GM19240 (cell line): ENCODE data around the gene TESK2.
A peak's percentile ranks its signal among the peaks of the same experiment; 100 is the strongest.

Experiments
- DNase-seq: peaks from one replicate; pipeline ENCODE4 v3.0.0; 2011; ENCODE audit warnings: low spot score; ENCODE audit not compliant: insufficient read length

Gene TESK2

DNA sequence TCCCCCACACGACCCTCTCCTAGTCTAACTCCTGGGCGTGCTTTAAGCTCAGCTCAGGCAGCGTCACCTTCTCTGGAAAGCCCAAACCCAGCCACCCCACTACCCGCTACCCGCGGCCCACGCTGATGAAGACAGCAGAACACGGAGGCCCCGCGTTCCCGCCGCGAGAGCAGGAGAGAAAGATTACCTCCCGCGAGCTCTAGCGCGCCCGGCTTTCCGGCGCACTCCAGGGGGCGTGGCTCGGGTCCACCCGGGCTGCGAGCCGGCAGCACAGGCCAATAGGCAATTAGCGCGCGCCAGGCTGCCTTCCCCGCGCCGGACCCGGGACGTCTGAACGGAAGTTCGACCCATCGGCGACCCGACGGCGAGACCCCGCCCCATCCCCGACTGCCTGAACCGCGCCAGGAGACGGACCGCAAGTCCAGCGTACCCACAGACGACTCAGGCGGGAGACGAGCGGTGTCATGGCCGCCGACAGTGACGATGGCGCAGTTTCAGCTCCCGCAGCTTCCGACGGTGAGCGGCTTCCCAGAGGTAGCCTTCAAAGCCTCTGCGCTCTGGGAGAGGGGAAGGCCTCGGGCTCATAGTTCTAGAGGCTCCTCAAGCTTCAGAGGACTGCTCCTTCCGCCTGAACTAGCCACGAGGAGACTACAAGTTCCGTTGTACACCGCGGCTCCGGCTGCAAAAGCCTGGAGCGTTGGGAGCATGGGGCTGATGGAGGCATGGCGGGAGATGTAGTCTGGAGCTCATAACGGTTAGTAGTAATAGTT lies 151.0 kb downstream of the TESK2 start, which contains the start of the genes MUTYH and TOE1:
Gene MUTYH (minus strand): TSS at position 652 of the 770 bp plus-strand sequence. CDS start 5,935 bp downstream, outside the sequence.
Gene TOE1 (plus strand): TSS at position 382 of the 770 bp plus-strand sequence. CDS start 83 bp downstream, at position 465.
- peak; percentile 88 for DNase-seq

DNA sequence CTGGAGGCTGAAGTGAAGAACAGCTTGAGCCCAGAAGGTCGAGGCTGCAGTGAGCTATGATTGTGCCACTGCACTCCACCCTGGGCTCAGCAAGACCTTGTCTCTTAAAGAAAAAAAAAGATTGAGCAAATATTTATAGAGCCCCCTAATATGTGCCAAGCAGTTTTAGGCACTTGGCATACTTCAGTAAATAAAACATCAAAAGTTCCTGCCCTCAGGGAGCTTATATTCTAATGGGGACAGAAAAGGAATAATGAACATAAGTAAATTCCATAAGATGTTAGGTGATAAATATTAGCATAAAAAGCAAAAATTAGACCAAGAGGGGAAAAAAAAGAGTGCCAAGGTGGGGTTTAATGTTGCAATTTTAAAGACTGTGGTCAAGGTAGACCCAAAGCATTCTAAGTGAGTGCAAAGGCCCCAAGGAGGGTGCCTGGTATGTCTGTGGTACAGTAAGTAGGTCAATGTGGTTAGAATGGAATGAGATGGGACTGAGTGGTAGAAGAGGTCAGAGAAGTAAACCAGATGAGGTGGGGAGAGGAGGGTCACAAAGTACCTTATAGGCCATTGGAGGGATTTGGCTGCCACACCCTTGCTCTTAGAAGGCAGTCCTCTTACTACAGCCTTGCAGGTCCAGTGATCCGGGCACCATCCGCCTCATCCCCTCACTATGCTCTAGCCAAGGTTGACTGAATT lies 153.2 kb downstream of the TESK2 start:
- no peak for DNase-seq

DNA sequence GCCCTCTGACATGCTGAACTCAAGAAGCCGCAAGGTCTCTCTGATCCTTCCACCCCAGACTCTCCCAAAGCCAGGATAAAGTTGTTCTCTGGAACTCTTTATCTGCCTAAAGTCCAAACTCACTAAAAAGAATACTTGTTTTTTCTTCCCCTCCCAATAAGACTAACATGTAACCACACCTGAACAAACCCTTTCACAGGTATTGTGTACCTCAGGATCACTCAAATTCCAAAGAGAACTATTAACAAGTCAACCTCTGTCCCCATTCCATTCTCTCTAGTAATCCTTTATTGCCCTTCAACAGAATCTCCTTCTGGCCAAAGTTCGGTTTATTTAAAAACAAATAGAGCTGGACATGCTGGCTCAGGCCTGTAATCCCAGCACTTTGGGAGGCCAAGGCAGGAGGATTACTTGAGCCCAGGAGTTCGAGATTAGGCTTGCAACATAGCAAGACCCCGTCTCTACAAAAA lies 155.1 kb downstream of the TESK2 start:
- no peak for DNase-seq

DNA sequence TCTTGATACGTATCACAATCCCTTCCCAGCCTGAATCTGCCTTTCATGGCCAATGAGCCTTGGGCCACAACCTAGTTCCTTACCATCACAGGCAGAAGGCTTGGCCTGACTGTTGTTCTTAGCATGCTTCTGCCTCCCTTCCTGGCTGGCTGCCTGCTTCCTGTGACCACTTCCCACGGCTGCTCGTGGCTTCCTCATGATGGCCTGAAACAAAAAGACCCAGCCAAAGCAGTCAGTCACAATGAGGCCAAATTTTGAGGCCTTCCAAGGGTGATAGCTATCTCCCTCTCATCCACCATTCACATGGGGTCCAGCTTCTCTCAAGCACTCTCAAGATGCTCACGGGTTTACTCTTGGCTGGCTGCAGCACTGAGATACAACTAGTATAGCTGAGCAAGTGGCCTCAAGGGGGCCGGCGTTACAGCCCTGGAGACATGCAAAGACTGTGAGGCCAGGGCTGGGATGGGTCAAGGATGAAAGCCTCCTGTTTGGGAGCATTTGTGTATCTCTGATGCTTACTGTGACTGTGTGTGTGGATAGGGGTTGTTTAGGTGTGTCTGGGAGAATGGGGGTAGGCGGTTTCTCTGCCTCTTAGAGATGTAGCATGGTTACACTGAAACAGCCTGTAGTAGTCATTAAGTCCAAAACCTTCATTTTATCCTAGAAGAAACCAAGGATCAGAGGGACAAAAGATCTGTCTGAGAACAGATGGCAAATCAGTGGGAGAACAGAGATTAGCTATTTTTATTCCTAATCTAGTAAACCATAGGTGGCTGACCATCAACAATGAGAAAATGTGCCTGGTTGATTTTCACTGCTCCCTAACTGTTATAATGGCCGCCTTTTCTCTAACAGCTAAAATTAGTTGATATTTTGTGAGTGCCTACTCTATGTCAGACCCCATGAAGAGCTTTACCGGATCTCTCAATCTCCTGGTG lies 156.4 kb downstream of the TESK2 start:
- DNase-seq, result no peak

DNA sequence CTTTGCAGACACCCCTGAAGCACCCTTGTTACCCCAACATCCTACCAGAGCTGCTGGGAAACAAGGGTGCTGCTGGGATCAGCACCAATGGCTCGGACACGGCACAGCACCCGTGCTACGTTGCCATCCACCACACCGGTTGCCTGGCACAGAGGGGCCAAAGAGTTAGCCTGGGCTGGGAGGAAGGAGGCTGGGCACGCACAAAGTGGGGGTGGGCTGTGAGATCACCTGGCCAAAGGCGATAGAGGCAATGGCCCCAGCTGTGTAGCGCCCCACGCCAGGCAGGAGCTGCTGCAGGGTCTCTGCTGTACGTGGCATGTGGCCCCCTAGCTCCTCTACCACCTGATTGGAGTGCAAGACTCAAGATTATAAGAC lies 158.6 kb downstream of the TESK2 start:
- no peak for DNase-seq

DNA sequence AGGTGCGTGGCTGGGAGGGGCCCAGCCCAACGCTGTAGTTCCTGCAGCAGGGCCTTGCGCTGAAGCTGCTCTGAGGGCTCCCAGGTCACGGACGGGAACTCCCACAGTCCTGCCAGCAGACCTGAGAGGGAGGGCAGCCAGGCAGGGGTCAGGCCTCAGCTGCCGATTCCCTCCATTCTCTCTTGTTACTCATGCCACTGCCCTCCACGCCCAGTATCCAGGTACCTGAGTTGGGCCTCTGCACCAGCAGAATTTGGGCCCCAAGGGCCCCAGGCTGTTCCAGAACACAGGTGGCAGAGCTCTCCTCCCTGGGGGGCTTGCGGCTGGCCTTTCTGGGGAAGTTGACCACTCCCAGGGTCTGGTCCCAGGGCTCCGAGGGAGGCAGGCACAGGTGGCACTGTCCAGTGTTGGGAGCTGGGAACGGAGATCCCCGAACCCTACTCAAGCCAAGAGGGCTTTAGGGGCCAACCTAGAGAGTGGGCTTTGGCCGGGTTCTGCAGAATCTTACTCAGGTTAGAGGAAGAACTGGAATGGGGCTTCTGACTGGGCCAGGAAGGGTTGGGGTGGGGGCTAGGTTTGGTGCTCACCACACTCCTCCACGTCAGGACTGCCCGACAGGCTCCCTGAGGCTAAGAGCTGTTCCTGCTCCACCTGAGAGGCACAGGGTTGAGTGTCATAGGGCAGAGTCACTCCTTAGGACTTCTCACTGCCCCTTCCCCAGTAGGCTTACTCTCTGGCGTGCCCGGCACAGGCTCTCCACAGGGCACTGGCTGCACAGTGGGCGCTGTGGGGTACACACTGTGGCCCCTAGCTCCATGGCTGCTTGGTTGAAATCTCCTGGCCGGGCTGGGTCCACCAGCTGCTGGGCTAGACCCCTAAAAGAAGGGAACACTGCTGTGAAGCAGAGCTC lies 159.3 kb downstream of the TESK2 start:
- DNase-seq, result no peak

DNA sequence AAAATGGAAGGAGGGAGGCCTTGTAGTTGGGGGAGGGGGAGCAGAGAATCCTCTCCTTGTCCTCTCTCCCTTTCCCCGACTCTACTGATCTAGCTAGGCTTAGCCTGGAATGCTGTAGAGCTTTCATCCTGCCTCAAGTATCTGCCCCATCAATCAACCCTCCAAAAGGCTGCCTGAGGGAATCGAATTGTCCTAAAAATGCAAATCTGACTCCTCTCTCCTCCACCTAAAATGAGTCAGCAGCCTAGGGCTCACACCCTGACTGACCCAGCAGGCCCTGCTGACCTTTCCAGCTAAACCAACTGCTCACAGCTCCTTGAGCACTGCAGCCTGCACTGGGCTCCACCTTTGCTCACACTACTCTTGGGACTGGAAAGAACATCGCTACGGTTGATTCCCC lies 161.5 kb downstream of the TESK2 start:
- DNase-seq, result no peak

DNA sequence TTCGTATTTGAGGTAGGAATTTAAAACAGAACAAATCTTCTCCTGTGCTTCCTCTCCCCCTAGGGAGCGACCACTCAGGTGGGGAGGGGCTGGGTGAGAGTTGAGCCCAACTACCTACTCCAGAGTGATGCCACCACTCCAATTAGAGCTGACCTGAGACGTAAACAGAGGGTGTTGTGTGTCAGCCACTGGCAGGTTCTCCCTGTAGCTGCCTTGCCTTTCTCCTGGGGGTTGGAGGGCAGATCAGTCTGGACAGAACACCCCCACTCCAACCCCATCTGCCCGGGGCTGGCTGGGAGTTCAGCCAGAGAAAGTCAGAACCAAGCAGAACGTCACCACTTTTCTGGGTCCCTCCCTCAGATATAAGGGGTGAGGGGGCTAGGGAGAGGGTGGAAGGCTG lies 162.3 kb downstream of the TESK2 start:
- DNase-seq, result no peak

DNA sequence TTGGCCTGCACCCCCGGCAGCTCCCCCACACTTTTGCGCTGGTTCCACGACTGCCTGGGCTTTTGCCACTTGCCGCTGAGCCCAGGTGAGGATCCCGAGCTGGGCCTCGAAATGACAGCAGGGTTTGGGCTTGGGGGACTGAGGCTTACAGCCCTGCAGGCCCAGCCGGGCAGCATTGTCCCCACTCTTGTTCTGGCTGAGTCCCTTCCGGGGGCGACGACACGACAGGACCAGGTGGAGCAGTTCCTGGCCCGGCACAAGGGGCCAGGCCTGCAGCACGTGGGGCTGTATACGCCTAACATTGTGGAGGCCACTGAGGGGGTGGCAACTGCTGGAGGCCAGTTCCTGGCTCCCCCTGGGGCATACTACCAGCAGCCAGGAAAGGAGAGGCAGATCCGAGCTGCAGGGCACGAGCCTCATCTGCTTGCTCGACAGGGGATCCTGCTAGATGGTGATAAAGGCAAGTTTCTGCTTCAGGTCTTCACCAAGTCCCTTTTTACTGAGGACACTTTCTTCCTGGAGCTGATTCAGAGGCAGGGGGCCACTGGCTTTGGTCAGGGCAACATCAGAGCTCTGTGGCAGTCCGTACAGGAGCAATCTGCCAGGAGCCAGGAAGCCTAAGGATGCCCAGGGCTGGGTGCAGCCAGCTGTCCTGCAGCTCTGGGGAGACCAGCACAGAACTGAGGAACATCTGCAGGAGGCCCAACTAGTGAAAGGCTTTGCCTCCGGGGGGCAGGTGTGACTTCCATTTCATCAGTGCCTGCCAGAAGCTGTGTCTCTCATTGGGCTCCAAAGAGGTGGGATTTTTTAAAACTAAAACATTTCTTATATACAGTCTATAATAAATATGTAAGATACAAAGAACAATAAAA lies 163.1 kb downstream of the TESK2 start:
- DNase-seq, result no peak

DNA sequence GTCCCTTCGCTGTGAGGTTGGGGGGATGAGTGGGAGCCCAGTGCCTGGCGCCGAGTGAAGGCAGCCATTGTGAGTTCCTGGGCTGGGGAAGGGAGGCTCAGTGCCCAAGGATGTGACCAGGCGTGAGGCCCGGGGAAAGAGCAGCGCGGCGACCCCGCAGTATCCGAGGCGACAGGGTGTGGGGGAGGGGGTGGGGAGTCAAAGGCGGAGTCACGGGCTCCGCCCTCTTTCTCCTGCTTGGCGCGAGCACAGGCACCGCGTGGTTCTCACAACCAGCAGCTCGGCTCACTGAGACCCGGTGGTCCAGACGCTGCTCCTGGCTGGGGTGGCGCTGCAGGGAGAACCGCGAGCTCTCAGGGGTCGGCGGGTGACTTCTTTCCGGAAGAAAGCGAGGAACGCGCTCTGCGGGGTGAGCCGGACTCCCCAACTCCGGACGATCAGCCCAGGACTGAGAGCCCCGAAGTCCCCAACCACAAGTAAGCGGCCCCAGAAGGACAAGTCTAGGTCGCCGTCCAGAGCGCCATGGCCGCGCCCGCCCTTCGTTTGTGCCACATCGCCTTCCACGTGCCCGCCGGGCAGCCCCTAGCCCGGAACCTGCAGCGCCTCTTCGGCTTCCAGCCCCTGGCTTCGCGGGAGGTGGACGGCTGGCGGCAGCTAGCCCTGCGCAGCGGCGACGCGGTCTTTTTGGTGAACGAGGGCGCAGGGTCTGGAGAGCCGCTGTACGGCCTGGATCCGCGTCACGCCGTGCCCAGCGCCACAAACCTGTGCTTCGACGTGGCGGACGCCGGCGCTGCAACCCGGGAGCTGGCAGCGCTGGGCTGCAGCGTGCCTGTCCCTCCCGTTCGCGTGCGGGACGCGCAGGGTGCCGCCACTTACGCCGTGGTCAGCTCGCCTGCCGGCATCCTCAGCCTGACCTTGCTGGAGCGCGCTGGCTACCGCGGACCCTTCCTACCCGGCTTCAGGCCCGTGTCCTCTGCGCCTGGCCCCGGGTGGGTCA lies 164.0 kb downstream of the TESK2 start, which contains the start of gene HPDL:
Gene HPDL (plus strand): TSS at position 269 of the 997 bp plus-strand sequence. CDS start 254 bp downstream, at position 523.
- peak; percentile 64 for DNase-seq

DNA sequence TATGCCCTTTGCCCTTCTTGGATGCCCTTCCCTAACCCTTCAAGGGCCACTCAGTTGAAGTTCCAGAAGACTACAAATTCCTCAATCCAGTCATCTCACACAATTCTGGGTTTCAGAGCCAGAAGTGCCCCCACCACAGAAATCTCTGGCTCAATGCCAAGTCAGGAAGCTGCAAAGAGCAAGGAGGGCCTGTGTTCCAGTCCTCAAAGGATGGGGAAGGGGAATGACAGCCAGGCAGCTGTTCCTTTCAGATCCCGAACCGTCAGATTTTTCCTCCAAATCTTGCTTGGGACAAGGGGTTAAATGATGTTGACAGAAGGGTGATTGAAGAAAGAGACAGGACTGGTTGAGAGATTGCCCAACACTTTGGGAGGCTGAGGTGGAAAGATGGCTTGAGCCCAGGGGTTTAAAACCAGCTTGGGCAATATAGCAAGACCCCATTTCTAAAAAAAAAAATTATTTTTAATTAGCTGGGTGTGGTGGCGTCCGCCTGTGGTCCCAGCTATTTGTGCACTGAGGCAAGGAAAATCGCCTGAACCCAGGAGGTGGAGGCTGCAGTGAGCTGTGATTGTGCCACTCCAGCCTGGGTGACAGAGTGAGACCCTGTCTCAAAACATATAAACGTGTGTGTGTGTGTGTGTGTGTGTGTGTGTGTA lies 165.0 kb downstream of the TESK2 start:
- DNase-seq, result no peak

DNA sequence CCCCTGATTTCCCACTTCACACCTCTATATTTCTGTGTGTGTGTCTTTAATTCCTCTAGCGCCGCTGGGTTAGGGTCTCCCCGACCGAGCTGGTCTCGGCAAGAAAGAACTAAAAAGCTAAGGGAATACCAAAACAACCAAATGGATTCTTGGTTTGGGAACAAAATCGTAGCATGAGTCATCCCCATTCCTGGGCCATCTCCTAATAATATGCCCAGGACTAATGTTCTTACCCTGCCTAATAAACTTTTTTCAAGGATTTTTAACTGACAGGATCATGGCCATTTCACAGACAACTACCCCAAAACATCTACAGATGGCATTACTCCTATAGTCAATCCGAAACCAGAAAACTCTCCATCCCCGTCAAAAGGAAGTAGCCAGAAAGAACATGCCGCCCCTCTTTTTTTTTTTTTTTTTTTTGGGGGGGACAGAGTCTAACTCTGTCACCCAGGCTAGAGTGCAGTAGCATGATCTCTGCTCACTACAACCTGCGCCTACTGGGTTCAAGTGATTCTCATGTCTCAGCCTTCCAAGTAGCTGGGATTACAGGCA lies 168.4 kb downstream of the TESK2 start:
- DNase-seq, result no peak

DNA sequence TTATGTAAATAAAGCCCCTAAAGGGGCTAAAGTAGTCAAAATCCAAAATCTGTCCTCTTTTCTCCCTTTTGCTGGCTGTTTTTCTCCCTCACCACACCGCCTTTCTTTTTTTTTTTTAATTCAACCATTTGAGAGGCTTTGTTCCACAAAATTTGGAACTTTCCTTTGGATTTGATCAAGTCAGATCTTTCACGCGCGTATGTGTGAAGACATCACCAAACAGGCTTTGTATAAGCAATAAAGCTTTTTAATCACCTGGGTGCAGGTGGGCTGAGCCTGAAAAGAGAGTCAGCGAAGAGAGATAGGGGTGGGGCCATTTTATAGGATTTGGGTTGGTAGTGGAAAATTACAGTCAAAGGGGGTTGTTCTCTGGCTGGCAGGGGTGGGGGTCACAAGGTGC lies 169.5 kb downstream of the TESK2 start:
- DNase-seq, result no peak

DNA sequence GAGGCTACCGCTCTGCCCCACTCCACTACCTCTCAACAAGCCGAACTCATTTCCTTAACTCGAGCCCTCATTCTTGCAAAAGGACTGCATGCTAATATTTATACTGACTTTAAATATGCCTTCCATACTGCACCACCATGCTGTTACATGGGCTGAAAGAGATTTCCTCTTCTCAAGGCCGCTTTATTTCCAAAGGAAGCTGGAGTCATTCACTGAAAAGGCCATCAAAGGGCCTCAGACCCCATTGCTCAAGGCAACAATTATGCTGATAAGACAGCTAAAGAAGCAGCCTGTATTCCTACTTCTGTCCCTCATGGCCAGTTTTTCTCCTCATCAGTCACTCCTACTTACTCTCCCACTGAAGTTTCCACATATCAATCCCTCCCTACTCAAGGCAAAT lies 171.2 kb downstream of the TESK2 start:
- DNase-seq, result no peak

DNA sequence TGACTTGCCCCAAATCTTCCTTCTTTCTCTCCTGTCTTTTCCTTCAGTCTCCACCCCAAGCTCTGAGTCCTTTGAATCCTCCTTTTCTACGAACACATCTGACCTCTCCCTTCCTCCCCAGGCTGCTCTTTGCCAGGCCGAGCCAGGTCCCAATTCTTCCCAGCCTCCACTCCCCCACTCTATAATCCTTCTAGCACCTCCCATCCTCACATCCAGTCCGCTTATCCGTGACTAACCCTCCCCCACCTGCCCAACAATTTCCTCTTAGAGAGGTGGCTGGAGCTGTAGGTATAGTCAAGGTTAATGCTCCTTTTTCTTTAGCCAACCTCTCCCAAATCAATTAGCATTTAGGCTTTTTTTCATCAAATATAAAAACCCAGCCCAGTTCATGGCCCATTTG lies 173.8 kb downstream of the TESK2 start:
- DNase-seq, result no peak

DNA sequence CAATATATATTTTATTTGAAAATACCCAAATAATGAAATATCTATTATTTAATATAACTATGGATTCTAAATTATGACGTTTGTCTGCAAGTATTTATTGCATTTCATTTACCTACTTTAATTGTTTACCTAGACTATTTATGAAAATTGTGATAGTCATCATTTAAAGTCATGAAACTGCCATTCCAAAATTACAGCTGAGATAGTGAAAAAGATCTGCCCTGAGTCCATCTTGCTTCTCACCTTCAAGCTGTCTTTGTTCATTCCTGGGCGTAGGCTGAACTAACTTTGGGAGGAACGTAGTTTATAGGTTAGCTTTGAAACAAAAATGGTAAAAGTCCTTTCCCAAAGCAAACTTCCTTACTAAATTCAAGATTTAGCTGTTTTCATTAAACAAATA lies 176.7 kb downstream of the TESK2 start:
- DNase-seq, result no peak

DNA sequence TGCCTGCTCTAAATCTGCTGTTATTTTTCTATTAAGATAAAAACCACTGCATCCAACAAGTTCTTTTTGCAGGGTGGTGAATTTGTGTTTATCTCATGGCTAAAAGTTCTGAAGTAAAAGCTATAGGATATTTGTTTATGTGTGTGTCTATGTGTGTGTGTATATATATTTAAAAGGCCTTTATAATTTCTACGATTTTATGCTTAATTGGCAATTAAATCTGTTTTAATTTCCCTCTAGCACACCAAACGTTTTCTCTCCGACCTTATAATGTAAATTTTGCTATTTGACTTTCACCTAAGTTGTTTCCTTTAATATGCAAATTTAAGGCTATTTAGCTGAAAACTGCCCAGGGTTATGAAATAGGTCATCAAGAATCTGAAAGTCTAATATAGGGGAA lies 184.1 kb downstream of the TESK2 start:
- DNase-seq, result no peak
